ENCODE data around the gene USP17L11. TPM values are rescaled to one million over a fixed set of nuclear protein-coding genes. Genes with fewer than 3 reads are reported as not detected.
"Not testable (repeated sequence)": the region's sequence is repeated elsewhere in the genome, so short reads cannot be mapped to it uniquely, and the experiment has no call there.

The USP17L11 gene
- total RNA-seq, 2 experiments from 2014 or later, result not detected

GRCh38 chr4:9262572-9262971, 47.4 kb downstream of the USP17L11 start, which contains the start of gene USP17L21:
TSS of gene USP17L21 (plus strand) at chr4:9262872. CDS start at chr4:9262872, 0 bp downstream.
- H3K27me3 Mint-ChIP-seq; H3K9me3 Mint-ChIP-seq; H3K27me3 ChIP-seq (ENCODE audit: control insufficient read depth in 1 of 2, insufficient read depth in 2 of 2, low read length in 2 of 2); H3K27ac ChIP-seq (ENCODE audit: low read depth in 1 of 2, low read length in 2 of 2); intact Hi-C loops (cut with DNase I, micrococcal nuclease); CTCF ChIA-PET; DNase-seq; H3K4me1 ChIP-seq (ENCODE audit: insufficient read depth, low read length); POLR2A ChIA-PET; H3K27ac Mint-ChIP-seq; H3K4me3 Mint-ChIP-seq; H3K36me3 ChIP-seq (ENCODE audit: insufficient read depth, low read length); H3K9me3 ChIP-seq (ENCODE audit: control insufficient read depth in 1 of 2, insufficient read depth in 1 of 2, low read length in 2 of 2); ATAC-seq (ENCODE audit: poor library complexity); H3K4me1 Mint-ChIP-seq (ENCODE audit: low read depth); H3K36me3 Mint-ChIP-seq (ENCODE audit: low read depth); H3K4me3 ChIP-seq (ENCODE audit: low read length): not testable (repeated sequence)

Other genes with a start within 250 kb of the USP17L11 start
- gene FAM90A26, start 45.0 kb upstream of the USP17L11 start, total RNA-seq, result under 1 TPM in 1 of 2 experiments, not detected in 1; 0.08 TPM
- not detected for gene USP17L10, start 4.7 kb upstream of the USP17L11 start, total RNA-seq
- gene USP17L12, start 4.7 kb downstream of the USP17L11 start, total RNA-seq, result not detected
- not detected for gene USP17L13, start 9.5 kb downstream of the USP17L11 start, total RNA-seq
- not detected for gene USP17L15, start 19.0 kb downstream of the USP17L11 start, total RNA-seq
- not detected for gene USP17L17, start 28.5 kb downstream of the USP17L11 start, total RNA-seq
- not detected for gene USP17L18, start 33.2 kb downstream of the USP17L11 start, total RNA-seq
- not detected for gene USP17L19, start 38.0 kb downstream of the USP17L11 start, total RNA-seq
- not detected for gene USP17L20, start 42.7 kb downstream of the USP17L11 start, total RNA-seq
- not detected for gene USP17L21, start 47.5 kb downstream of the USP17L11 start, total RNA-seq
- not detected for gene USP17L22, start 52.2 kb downstream of the USP17L11 start, total RNA-seq
- not detected for gene USP17L24, start 109.8 kb downstream of the USP17L11 start, total RNA-seq
- not detected for gene USP17L25, start 114.5 kb downstream of the USP17L11 start, total RNA-seq
- gene USP17L26, start 119.3 kb downstream of the USP17L11 start, total RNA-seq, result not detected
- gene USP17L5, start 124.0 kb downstream of the USP17L11 start, total RNA-seq, result not detected
- gene USP17L27, start 128.7 kb downstream of the USP17L11 start, total RNA-seq, result not detected
- not detected for gene USP17L28, start 133.5 kb downstream of the USP17L11 start, total RNA-seq
- gene USP17L29, start 138.2 kb downstream of the USP17L11 start, total RNA-seq, result not detected
- gene USP17L30, start 147.7 kb downstream of the USP17L11 start, total RNA-seq, result not detected
- gene DEFB131A, start 229.0 kb downstream of the USP17L11 start, total RNA-seq, result not detected

Measured in CD4-positive, alpha-beta T cell (primary cell).